ENCODE measurements around the gene HBA1.

Gene HBA1

DNA sequence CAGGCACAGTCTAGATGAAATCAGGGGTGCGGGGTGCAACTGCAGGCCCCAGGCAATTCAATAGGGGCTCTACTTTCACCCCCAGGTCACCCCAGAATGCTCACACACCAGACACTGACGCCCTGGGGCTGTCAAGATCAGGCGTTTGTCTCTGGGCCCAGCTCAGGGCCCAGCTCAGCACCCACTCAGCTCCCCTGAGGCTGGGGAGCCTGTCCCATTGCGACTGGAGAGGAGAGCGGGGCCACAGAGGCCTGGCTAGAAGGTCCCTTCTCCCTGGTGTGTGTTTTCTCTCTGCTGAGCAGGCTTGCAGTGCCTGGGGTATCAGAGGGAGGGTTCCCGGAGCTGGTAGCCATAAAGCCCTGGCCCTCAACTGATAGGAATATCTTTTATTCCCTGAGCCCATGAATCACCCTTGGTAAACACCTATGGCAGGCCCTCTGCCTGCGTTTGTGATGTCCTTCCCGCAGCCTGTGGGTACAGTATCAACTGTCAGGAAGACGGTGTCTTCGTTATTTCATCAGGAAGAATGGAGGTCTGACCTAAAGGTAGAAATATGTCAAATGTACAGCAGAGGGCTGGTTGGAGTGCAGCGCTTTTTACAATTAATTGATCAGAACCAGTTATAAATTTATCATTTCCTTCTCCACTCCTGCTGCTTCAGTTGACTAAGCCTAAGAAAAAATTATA, 1.6 kb downstream of the HBA1 start:
- no peak overlapping the region for H3K27ac ChIP-seq
- POLR2A ChIA-PET (ENCODE audit: low non-redundant PET): no interaction called here
- TF ChIP-seq, protein P1, sequence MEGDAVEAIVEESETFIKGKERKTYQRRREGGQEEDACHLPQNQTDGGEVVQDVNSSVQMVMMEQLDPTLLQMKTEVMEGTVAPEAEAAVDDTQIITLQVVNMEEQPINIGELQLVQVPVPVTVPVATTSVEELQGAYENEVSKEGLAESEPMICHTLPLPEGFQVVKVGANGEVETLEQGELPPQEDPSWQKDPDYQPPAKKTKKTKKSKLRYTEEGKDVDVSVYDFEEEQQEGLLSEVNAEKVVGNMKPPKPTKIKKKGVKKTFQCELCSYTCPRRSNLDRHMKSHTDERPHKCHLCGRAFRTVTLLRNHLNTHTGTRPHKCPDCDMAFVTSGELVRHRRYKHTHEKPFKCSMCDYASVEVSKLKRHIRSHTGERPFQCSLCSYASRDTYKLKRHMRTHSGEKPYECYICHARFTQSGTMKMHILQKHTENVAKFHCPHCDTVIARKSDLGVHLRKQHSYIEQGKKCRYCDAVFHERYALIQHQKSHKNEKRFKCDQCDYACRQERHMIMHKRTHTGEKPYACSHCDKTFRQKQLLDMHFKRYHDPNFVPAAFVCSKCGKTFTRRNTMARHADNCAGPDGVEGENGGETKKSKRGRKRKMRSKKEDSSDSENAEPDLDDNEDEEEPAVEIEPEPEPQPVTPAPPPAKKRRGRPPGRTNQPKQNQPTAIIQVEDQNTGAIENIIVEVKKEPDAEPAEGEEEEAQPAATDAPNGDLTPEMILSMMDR (conservative IDR thresholded peaks at IDR 0.05; ENCODE audit: low read depth): no peak
- DNase-seq (ENCODE audit: low spot score): no peak
- CTCF ChIA-PET: no interaction called here

DNA sequence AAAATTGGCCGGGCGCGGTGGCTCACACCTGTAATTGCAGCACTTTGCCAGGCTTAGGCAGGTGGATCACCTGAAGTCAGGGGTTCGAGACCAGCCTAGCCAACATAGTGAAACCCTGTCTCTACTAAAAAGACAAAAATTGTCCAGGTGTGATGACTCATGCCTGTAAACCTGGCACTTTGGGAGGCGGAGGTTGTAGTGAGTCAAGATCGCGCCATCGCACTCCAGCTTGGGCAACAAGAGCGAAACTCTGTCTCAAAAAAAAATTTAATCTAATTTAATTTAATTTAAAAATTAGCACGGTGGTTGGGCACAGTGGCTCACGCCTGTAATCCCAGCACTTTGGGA, 2.2 kb downstream of the HBA1 start:
- CTCF ChIA-PET: no interaction called here
- TF ChIP-seq, protein P1 (conservative IDR thresholded peaks at IDR 0.05; ENCODE audit: low read depth): no peak
- POLR2A ChIA-PET (ENCODE audit: low non-redundant PET): no interaction called here

DNA sequence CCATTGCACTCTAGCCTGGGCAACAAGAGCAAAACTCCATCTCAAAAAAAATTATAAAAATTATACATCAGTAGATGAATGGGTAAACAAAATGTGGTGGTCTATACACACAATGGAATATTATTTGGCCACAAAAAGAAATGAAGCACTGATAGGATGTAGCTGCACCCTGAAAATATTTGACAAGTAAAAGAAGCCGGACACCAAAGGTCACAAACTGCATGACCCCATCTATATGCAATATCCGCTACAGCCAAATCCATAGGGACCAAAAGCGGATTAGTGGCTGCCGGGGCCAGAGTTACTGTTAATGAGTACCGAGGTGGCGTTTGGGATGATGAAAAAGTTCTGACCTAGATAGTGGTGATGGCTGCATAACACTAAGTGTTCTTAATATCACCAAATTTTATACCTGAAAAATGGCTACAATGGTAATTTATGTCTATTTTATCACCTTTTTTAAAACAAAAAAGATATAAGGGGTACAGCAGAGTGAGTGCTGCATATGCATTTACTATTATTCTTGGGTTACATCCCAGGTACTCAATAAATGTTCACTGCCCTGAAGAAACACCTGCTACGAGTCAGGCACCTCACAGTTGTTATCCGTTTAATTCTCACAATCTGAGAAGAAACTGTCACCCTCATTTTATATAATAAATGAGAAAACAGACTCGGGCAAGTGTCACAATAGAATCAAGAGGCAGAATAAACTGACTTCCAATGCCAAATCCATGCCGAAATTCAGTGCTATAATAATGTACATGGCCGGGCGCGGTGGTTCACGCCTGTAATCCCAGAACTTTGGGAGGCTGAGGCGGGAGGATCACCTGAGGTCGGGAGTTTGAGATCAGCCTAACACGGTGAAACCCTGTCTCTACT, 3.0 kb downstream of the HBA1 start:
- POLR2A ChIA-PET (ENCODE audit: low non-redundant PET): no interaction called here

More for the DNA sequence above, 2.2 kb downstream of the HBA1 start:
- no peak for DNase-seq (ENCODE audit: low spot score)
- no peak overlapping the region for H3K27ac ChIP-seq

DNA sequence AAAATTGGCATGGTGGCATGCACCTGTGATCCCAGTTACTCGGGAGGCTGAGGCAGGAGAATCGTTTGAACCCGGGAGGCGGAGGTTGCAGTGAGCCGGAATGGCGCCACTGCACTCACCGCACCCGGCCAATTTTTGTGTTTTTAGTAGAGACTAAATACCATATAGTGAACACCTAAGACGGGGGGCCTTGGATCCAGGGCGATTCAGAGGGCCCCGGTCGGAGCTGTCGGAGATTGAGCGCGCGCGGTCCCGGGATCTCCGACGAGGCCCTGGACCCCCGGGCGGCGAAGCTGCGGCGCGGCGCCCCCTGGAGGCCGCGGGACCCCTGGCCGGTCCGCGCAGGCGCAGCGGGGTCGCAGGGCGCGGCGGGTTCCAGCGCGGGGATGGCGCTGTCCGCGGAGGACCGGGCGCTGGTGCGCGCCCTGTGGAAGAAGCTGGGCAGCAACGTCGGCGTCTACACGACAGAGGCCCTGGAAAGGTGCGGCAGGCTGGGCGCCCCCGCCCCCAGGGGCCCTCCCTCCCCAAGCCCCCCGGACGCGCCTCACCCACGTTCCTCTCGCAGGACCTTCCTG, 3.7 kb downstream of the HBA1 start, which contains the start of gene HBQ1:
Gene HBQ1 (plus strand): TSS at position 359 of the 575 bp plus-strand sequence. CDS start 28 bp downstream, at position 387.
- TF ChIP-seq, protein P1 (conservative IDR thresholded peaks at IDR 0.05; ENCODE audit: low read depth): peak; percentile 28; the same call in 1 of the 2 replicates
- ChIA-PET POLR2A (ENCODE audit: low non-redundant PET) (no interaction called here), CTCF (interaction anchor here (0.5 to 1.3 kb wide), 7 partner anchors 10 to 73 kb away, joined by 3 to 8 read pairs (median 3); no protein-coding TSS in a partner anchor)
- H3K27ac ChIP-seq: no peak within 1 kb of the TSS
- DNase-seq (ENCODE audit: low spot score): no peak

More for the DNA sequence above, 3.0 kb downstream of the HBA1 start:
- CTCF ChIA-PET: interaction anchor here (1.0 to 1.3 kb wide), 3 partner anchors 12 to 72 kb away, joined by 3 to 5 read pairs (median 3); no protein-coding TSS in a partner anchor
- DNase-seq (ENCODE audit: low spot score): no peak
- TF ChIP-seq, protein P1 (conservative IDR thresholded peaks at IDR 0.05; ENCODE audit: low read depth): no peak
- no peak overlapping the region for H3K27ac ChIP-seq

DNA sequence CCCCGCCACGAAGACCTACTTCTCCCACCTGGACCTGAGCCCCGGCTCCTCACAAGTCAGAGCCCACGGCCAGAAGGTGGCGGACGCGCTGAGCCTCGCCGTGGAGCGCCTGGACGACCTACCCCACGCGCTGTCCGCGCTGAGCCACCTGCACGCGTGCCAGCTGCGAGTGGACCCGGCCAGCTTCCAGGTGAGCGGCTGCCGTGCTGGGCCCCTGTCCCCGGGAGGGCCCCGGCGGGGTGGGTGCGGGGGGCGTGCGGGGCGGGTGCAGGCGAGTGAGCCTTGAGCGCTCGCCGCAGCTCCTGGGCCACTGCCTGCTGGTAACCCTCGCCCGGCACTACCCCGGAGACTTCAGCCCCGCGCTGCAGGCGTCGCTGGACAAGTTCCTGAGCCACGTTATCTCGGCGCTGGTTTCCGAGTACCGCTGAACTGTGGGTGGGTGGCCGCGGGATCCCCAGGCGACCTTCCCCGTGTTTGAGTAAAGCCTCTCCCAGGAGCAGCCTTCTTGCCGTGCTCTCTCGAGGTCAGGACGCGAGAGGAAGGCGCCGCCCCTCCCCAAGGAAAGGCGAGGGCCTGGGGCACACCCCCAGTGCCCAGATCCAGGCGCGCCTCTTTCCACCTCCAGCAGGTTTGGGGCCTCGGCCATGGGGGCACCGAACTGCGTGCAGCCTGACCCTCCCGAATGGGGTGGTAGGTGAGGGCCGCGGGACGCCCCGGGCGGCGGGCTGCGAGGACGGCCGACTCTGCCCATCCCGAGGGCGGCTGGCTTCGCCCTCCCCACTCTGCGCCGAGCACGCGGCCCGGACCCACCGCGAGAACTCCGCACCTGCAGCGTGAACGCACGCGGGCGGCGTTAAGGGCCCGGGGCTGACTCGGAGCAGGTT, 4.4 kb downstream of the HBA1 start:
- ChIA-PET CTCF (interaction anchor here (0.5 to 1.4 kb wide), 10 partner anchors 11 to 111 kb away, joined by 3 to 8 read pairs (median 5); no protein-coding TSS in a partner anchor), POLR2A (ENCODE audit: low non-redundant PET) (no interaction called here)
- DNase-seq (ENCODE audit: low spot score): peak; percentile 78
- TF ChIP-seq, protein P1 (conservative IDR thresholded peaks at IDR 0.05; ENCODE audit: low read depth): no peak
- H3K27ac ChIP-seq: no peak overlapping the region

Measured in RWPE1 (cell line).